Cerebellar nuclear complex (tissue), 1 donor: Measurements from ENCODE around the gene C10orf95.
A peak's percentile ranks its signal among the peaks of the same experiment; 100 is the strongest.
"Not testable (repeated sequence)": the region's sequence is repeated elsewhere in the genome, so short reads cannot be mapped to it uniquely, and the experiment has no call there.

Experiments used
- DNase-seq, 2 experiments: peaks; one replicate each; lab custom pipeline; 2025; lab: John Stamatoyannopoulos, UW

Gene C10orf95, protein sequence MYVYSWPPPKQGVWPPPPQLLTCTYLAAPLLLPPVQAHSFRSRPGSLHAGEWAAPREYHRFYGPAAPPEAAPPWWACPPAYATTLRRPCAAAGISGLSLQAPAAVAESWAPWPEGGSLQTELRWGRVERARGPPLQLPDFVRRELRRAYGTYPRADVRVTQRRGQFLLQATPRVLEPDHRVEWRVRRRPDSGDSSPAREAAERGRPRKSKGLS

DNA sequence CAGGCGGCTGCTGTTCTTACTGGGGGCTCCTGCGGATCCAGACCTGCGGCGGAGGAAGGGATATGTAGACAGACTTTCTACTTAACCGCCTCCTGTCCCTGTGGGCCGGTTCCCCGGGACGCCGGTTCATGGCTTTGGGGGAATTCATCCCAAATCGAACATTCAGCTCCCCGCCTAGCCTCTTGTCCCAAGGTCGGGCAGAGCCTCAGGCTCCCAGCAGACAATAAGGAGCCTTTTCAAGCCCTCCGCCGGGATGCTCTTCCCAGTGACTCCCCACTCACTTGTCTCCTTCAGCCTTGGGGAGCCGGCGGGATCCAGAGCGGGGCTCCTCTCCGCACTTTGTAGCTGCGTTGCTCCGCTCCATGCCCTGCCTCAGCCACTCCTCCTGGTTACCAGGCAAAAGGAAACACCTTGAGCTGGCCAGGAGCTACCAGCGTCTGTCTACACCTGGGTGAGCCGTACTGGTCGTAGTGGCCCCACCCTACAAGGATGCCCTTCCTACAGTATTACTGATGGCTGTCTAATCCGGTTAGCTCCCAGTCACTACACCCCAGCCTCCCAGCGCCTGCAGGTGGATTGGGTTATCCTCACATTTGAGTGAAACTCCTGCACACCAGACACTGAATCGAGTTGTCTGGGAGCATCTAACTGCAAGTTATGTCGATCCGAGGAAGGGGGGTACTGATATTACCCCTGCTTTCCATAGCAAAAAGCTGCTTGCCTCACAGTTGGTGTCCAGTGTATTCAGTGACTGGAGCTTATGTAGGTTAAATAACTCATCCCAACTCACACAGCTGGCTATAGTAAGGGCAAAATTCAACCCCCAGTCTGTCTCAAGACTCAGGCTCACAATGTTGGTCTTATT, at the start of gene C10orf95:
Gene C10orf95 (minus strand): TSS at position 439 of the 865 bp plus-strand sequence. CDS start 450 bp downstream, outside the sequence.
- no peak for DNase-seq

- not testable (repeated sequence) for DNase-seq
These were observed 49.3 kb upstream of the C10orf95 start for GRCh38 chr10:102500686-102501085.

- no peak for DNase-seq
These were observed 48.0 kb upstream of the C10orf95 start for GRCh38 chr10:102499356-102499755.

DNA sequence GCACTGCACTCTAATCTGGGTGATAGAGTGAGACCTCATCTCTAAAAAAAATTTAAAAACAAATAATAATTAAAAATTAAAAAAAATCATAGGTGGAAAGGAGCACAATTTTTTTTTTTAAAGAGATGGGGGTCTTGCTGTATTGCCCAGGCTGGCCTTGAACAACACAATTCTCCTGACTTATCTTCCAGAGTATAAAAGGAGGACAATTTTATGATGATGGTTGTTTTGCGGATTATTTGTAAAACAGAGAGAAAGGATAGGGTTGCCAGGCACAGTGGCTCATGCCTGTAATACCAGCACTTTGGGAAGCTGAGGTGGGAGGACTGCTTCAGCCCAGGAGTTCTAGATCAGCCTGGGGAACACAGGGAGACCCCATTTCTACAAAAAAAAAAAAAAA, 46.2 kb upstream of the C10orf95 start:
- DNase-seq, result no peak

DNA sequence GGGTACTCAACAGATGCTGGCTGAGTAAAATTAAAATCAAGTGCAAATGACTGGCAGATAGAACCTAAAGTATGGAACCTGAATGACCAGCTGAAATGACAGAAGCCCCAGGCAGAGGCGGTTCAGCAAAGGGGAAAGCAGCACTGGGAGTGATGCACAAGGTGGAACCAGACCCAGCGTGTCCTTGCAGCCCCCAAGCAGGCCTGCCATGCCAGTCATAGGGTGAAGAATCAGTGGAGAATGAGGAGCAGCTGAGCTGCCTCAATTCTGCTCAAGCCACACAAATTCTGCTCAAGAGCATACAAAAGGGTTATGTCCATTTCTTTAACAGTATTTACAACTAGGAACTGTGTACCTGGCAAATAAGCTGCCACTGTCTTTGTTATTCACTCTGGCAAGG, 42.4 kb upstream of the C10orf95 start:
- DNase-seq, result no peak

DNA sequence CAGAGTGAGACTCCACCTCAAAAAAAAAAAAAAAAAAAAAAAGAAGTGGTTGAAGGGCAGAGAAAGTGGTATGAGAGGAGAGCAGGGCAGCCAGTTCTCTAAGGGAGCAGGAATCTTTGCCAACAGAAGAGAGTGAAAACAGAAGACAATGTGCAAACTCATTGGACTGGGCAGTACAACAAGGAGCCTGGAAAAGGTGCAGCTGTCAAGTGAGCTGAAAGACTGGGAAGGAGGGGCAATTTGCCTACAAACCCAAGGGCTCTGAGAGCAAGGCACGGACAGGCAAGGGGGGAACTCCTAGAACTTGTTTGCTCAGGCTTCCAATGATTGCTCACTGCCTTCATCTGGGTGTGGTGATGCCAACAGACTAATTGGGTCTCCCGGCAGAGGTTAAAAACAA, 41.6 kb upstream of the C10orf95 start:
- DNase-seq, result no peak

DNA sequence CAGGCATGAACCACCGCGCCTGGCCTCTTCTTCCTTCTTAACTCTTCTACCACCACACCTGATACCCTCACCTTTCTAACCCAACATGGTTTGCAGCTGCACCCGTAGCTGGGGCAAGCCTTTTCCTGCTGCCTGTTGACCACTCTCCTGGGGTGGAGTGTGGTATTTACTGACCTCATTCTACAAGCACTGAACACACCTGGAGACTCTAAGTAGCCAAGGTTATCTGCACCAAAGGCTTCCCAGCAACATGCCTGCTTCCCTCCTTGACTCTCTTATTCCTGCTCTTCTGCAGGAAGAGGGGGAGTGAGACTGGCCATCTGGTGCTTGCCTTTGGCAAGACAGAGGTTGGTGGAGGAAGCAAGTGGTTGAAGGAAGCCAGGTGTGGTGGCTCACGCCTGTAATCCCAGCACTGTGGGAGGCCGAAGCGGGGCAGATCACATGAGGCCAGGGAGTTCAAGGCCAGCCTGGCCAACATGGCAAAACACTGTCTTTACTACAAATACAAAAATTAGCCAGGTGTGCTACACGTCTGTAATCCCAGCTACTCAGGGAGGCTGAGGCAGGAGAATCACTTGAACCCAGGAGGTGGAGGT, 41.1 kb upstream of the C10orf95 start:
- no peak for DNase-seq

DNA sequence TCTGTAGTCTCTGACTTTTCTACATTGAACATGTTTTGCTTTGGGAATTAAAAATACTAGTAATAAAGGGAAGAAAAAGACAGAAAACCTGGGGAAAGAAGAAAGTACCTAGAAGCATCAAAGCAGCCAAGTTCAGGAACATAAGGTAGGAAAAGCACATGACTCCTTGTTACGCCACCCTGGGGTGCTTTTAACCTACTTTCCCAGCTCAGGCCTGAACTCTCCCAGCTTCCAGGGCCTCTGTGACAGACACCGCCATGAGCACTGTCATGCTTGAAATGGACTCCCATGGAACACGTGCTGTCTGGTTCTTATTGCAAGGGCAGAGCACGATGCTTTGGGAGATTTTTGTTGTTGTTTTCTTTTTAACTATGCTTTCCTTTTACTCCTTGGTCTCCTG, 39.8 kb upstream of the C10orf95 start:
- peak; percentile 2 to 22 for DNase-seq

- DNase-seq, result no peak
These were observed 33.9 kb upstream of the C10orf95 start for GRCh38 chr10:102485093-102485784.

DNA sequence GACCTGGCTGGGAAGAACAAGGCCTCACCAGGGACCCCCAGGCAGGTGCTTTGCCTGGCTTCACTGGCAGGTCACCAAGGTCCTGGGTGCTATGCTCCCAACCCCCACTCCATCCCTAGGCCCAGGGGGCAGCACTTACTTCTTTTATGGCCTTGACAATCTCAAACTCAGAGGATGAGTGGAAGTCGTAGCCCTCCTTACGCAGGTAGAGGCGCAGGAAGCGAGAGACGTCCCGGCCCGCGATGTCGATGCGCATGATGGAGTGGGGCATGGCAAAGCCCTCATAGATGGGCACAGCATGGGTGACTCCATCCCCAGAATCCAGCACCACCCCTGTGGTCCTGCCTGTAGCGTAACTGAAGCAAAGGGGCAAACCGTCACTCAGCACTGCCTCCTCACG, 32.7 kb upstream of the C10orf95 start:
- DNase-seq, result no peak

- no peak for DNase-seq
These were observed 29.1 kb upstream of the C10orf95 start for GRCh38 chr10:102480396-102480795.

GRCh38 chr10:102479651-102480050, 28.3 kb upstream of the C10orf95 start:
- DNase-seq, result no peak

DNA sequence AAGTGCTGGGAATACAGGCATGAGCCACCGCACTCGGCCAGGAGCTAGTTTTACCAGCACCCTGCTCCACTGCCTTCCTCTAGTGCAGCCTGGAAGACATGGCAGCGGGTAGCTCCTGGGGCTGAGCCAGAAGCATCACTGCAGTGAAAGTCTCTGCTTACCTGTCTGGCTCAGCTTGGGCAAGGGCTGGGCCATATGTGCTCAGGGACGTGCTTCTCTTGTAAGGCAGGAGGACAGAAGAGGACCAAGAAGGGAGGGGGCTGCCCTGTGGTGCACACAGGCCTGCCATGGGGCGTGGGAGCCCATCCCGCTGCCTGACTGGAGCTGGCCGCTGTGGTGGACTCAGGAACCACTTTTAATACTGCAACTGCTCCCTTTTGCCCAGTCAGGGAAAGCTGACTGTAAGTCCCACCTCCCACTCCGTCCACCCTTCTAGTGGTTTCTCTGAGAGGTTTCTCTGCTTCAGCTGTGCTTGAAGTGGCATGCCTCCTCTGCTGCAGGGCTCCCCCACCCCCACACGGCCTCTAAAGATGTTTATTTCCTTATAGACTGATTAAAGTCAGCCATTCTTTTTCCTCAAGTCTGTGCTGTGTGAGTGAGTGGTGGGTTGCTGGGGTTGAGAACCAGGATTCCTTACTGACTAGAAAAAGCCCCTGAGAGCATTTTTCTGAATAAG, 25.3 kb upstream of the C10orf95 start:
- DNase-seq, result no peak

DNA sequence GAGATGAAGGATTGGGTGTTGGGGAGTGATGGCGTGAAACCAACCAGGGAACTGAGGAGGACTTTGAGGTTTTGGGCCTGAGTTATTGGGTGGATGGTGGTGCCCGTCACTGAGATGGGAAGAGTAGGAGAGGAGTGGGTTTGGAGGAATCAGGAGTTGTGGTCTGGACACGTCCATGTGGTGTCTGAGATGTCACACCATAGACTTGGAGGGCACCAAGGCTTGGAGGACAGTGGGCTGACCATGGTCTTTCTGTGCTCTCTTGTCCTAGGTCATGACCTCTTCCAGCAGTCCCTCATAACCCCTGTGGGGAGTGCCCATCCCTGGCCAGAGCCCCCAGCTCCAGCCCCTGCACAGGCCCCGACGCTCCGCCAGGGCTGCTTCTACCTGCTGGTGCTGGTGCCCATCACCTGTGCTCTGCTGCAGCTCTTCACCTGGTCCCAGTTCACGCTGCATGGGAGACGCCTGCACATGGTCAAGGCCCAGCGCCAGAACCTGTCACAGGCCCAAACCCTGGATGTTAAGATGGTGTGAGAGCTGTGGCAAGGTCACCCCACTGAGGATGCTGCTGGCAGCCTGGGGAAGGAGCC, 24.2 kb upstream of the C10orf95 start:
- no peak for DNase-seq

DNA sequence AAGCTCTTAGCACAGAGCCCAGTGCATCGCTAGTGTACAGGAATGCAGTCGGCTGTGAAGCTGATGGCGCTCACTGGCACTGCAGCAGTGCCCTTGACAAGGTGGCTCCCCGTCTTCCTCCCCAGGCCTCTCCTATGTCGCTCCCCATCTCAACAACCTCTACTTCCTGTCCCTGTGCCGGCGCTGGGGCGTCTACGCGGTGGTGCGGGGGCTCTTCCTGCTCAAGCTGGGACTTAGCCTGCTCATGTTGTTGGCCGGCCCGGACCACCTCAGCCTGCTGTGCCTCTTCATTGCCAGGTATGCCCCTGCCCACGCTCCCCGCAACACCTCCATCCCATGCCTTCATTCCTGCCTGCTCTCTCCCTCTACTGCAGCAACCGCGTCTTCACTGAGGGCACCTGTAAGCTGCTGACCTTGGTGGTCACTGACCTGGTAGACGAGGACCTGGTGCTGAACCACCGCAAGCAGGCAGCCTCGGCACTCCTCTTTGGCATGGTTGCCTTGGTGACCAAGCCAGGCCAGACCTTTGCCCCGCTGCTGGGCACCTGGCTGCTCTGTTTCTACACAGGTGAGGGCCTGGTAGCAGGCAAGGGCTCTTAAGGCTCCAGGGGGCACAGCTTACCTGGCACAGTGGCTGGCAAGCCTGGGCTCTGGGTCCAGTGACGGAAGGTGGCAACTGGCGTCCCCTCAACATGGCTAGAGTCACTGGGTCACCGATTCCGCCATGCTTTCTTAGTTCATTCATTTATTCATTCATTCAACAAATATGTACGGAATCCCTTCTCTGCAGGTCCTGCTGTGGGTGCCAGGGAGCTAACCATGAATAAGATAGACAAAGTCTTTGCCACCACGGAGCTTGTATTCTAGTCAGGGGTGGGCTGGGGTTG, 22.3 kb upstream of the C10orf95 start:
- DNase-seq, result no peak

DNA sequence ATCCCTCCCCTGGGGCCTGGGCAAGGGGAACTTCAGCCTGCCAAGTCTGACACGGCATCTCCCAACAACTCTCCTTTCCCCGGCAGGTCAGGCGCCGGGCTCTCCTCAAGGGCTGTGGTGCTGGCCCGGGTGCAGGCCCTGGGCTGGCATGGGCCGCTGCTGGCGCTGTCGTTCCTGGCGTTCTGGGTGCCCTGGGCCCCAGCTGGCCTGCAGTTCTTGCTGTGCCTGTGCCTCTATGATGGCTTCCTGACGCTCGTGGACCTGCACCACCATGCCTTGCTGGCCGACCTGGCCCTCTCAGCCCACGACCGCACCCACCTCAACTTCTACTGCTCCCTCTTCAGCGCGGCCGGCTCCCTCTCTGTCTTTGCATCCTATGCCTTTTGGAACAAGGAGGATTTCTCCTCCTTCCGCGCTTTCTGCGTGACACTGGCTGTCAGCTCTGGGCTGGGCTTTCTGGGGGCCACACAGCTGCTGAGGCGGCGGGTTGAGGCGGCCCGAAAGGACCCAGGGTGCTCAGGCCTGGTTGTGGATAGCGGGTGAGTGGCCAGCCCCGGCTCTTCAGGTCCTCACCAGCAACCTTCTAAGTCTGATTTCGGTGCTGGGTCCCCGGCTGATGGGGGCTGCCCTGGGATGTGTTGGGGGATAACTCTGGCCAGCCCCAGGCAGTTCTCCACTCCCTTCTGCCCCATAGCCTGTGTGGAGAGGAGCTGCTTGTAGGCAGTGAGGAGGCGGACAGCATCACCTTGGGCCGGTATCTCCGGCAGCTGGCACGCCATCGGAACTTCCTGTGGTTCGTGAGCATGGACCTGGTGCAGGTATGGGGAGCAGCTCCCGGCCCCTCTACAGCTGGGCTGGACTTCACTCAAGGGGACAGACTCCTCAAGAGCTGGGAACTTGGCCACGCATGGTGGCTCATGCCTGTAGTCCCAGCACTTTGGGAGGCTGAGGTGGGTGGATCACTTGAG, 19.5 kb upstream of the C10orf95 start:
- no peak for DNase-seq

- DNase-seq, result no peak
These were observed 17.3 kb upstream of the C10orf95 start for GRCh38 chr10:102468683-102469082.

- no peak for DNase-seq
These were observed 16.7 kb upstream of the C10orf95 start for GRCh38 chr10:102467971-102468438.

DNA sequence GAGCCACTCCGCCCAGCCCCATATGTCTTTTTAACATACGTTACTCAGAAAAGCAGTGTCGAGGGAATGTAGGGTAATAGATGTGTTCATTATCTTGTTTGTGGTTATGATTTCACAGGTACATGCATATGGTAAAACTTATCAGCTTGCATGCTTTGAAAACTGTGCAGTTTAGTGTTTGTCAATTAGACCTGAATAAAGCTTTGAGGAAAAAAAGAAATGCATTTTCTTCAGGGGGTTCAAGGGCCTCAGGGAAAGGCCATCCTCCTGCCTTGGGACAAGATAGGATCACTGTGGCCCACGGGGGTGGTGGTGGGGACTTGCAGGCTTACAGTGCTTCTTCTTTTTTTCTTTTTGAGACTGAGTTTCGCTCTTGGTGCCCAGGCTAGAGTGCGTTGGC, 16.0 kb upstream of the C10orf95 start:
- no peak for DNase-seq
